GM18907 (cell line): Measurements from ENCODE around the gene OMD.
"Not testable (repeated sequence)": the region's sequence is repeated elsewhere in the genome, so short reads cannot be mapped to it uniquely, and the experiment has no call there.

Experiments used
- ATAC-seq: cut with Tn5 transposase; IDR thresholded peaks from one replicate; pipeline ENCODE4 v1.9.1; 2021; ENCODE audit warnings: mild to moderate bottlenecking, moderate library complexity; ENCODE audit not compliant: unreplicated experiment

OMD gene

GRCh38 chr9:92414566-92414965 is 9.7 kb downstream of the OMD start:
- ATAC-seq = no peak

DNA sequence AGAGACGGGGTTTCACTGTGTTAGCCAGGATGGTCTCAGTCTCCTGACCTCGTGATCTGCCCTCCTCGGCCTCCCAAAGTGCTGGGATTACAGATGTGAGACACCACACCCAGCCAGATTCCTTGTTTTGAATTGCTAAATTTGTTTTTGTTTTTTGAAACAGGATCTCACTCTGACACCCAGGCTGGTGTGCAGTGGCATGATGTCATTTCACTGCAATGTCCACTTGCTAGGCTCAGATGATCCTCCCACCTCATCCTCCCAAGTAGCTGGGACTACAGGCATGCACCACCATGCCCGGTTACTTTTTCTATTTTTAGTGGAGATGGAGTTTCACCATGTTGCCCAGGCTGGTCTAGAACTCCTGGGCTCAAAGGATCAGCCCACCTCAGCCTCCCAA is 13.1 kb downstream of the OMD start:
- not testable (repeated sequence) for ATAC-seq

- no peak for ATAC-seq
Measured at GRCh38 chr9:92408747-92409478, 15.4 kb downstream of the OMD start.

GRCh38 chr9:92407818-92408217 is 16.5 kb downstream of the OMD start:
- no peak for ATAC-seq

GRCh38 chr9:92406477-92406876 is 17.8 kb downstream of the OMD start:
- peak; percentile 76 for ATAC-seq

GRCh38 chr9:92405818-92406217 is 18.5 kb downstream of the OMD start:
- ATAC-seq = no peak

GRCh38 chr9:92404042-92404836 is 20.0 kb downstream of the OMD start, which contains the start of gene OGN:
OGN (minus strand) TSS chr9:92404578; CDS start chr9:92403407, 1,171 bp downstream.
- no peak for ATAC-seq

DNA sequence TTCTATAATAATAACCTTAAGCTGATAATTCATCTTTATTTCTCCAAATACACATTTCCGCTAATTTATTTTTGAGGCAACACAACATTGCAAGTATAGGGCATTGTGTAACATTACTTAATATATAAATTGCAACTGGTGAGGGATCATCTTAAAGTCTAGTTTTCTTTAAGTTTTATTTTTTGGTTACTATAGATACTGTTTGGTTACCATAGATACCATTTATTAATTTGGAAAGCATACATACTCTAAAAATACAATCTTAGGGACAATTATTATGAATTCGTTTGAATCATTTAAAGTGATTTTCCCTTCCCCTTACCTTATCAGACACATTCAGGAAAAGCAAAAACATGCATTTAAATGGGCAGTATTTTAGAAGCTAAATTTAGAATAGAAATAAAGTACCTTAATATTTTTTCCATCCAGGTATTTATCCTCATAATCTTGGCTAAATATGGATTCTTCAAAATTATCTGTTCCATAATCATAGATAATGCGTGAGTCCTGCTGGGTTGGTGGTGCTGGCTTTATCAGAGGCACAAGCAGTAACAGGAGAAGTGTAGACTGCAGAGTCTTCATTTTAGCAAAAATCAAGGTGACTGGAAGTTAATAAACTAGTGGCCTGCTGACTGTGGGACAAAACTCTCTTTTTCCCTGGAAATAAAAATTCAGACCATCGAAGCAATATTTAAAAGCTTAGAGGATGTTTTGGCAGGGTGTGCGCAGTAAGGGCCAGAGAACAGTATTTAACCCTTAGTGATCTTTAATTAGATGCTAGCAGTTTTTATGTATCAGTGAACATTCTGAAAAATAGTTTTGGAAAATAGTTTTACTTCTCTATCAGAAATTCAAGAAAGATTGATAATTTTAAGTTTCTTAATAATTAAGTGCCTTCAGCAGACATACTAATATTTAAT is 21.2 kb downstream of the OMD start:
- no peak for ATAC-seq

DNA sequence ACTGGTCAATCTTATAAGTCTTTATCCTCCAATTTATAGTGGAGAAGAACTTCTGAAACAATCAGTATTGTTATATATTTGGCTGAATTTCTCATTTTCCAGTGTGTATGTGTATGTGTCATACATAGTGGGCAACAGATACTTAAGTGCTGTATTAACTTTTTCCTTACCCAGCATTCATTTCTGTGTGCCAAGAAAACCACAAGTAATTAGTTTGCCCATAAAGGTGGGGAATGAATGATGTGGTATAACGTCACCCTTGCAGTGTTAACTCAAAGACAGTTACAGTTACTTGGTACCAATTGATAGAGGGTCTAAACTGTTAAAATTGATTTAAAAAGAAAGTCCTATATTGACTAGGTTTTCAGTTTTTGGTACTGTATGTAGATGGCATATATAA is 21.9 kb downstream of the OMD start:
- no peak for ATAC-seq

GRCh38 chr9:92397853-92398252 is 26.4 kb downstream of the OMD start:
- ATAC-seq = no peak

GRCh38 chr9:92395617-92396016 is 28.7 kb downstream of the OMD start:
- ATAC-seq = no peak

- no peak for ATAC-seq
Measured at GRCh38 chr9:92393686-92394085, 30.6 kb downstream of the OMD start.

GRCh38 chr9:92392690-92393089 is 31.6 kb downstream of the OMD start:
- no peak for ATAC-seq

- no peak for ATAC-seq
Measured at GRCh38 chr9:92385953-92386352, 38.3 kb downstream of the OMD start.

GRCh38 chr9:92385477-92385876 is 38.8 kb downstream of the OMD start:
- no peak for ATAC-seq

DNA sequence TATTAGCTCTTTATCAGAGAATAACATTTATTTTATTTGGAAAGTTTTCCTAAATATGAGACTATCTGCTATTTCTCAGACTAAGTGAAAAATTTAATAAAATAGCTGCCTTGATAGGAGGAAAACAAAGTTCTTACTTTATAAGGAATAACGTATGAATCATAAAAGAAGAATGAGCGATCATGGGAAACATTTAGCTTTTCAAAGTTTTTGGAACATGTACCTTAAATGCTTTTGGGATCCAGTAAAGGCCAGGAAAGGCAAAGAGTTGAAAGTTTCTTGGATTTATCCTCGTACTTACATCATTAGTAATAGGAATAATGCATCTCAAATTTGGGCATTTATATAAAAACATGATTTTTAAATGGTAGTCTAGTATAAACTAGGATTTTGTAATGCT is 39.3 kb downstream of the OMD start:
- no peak for ATAC-seq

DNA sequence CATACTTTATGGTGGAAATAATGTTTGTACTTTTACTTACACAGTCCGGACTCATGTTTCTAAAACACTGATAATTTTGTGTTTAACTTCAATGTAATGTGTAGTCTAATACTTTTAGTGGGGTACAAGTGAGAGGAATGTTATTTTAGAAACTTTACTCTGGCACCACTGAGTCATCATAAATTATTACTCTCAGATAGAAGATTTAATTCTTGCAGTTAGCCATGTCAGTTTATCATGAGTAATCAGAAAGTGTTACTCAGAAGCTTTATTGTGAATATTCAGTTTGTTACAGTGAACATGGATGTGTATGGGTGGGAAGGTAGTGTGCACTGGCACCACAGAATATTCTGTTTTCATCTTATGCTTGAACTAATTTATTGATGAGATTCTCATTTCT is 39.9 kb downstream of the OMD start:
- no peak for ATAC-seq

GRCh38 chr9:92381775-92382174 is 42.5 kb downstream of the OMD start:
- no peak for ATAC-seq

- ATAC-seq = no peak
Measured at GRCh38 chr9:92380603-92381002, 43.7 kb downstream of the OMD start.

DNA sequence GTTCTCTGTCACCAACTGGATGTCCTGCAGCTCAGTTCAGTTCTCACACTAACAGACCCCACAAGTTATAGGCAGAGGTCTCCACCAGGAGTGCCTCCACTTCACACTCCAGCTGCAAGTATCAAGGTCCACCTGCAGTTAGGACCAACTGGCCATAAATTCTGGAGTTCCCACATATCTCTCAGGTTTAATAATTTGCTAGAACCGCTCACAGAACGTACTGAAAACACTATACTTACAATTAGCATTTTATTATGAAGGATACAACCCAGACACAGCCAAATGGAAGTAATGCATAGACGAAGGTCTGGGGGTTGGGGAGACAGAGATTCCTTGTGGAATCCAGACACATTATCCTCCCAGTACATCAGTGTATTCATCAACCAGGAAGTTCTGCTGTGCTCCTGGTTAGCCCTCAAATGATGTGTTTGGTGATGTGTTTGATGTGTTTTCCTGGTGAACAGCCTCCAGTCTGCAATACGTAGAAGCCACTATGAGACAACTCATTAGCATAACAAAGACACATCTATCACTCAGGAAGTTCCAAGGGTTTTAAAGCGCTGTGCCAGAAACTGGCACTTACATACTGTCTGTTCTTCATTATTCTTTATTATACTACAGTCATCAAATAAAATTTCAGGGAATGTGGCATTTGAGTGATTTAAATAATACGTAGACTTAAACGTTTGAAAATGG is 45.3 kb downstream of the OMD start:
- no peak for ATAC-seq

- no peak for ATAC-seq
Measured at GRCh38 chr9:92377876-92378275, 46.4 kb downstream of the OMD start.
